IMR-90 (cell line): ENCODE measurements around the gene OARD1. TPM values are rescaled to one million over a fixed set of nuclear protein-coding genes. Genes with fewer than 3 reads are reported as not detected.

Experiments used
- ATAC-seq: fragments of 200-7000 bp; cut with Tn5 transposase; 2 replicates; pipeline ENCODE4 v1.9.1; 2020; ENCODE audit warnings: low read depth, mild to moderate bottlenecking, moderate library complexity
- BruUV-seq: library from RNA; stranded (reverse); fragments of 400-500 nt; replicated peaks from 2 replicates; lab custom pipeline; 2021; lab: Mats Ljungman, UMichigan
- CTCF ChIA-PET: fragments of 300-600 bp; formaldehyde crosslinking; extraction: SDS; loops from one replicate; lab custom pipeline; 2021; ENCODE audit warnings: antibody characterized with exemption; lab: Yijun Ruan, JAX
- POLR2A ChIA-PET: fragments of 300-600 bp; sonication (Branson Sonifier 250); formaldehyde crosslinking; loops from one replicate; lab custom pipeline; 2022; ENCODE audit warnings: antibody characterized with exemption; ENCODE audit not compliant: unreplicated experiment; lab: Charles Lee
- DNase-seq: peaks from one replicate; pipeline ENCODE4 v3.0.0; 2013
- H2AFZ ChIP-seq: replicated peaks from 2 replicates; pipeline ENCODE3; 2013; ENCODE audit warnings: low read length, mild to moderate bottlenecking; ENCODE audit not compliant: poor library complexity
- H2AK5ac ChIP-seq: 2 replicates; pipeline ENCODE4 v1.6.1; 2013; ENCODE audit warnings: low read depth, low read length, inconsistent platforms
- H2AK9ac ChIP-seq: replicated peaks from 2 replicates; pipeline ENCODE3; 2013; ENCODE audit warnings: mild to moderate bottlenecking, low read depth, low read length, moderate library complexity; ENCODE audit not compliant: poor library complexity
- H2BK120ac ChIP-seq: 2 replicates; pipeline ENCODE4 v1.6.1; 2013; ENCODE audit warnings: low read depth, low read length, inconsistent platforms
- H2BK15ac ChIP-seq: 3 replicates; pipeline ENCODE4 v1.6.1; 2013; ENCODE audit warnings: low read depth, low read length, inconsistent platforms
- H2BK20ac ChIP-seq: 2 replicates; pipeline ENCODE4 v1.6.1; 2013; ENCODE audit warnings: low read depth, mild to moderate bottlenecking, inconsistent platforms, low read length, moderate library complexity
- H2BK5ac ChIP-seq: 2 replicates; pipeline ENCODE4 v1.6.1; 2013; ENCODE audit warnings: mild to moderate bottlenecking, low read depth, low read length, inconsistent platforms; ENCODE audit not compliant: poor library complexity, severe bottlenecking
- H3K14ac ChIP-seq: replicated peaks from 2 replicates; pipeline ENCODE4 v1.6.1; 2013; ENCODE audit warnings: low read depth, low read length, inconsistent platforms
- H3K18ac ChIP-seq: 2 replicates; pipeline ENCODE4 v1.6.1; 2013; ENCODE audit warnings: low read depth, low read length, control low read depth
- H3K23ac ChIP-seq: 2 replicates; pipeline ENCODE4 v1.6.1; 2013; ENCODE audit warnings: low read depth, low read length, inconsistent platforms
- H3K27ac ChIP-seq: 2 replicates; pipeline ENCODE4 v1.5.1; 2013; ENCODE audit warnings: mild to moderate bottlenecking, control low read depth, low read length; ENCODE audit not compliant: insufficient read depth
- H3K27me3 ChIP-seq: 2 replicates; pipeline ENCODE4 v1.6.1; 2013; ENCODE audit warnings: low read length; ENCODE audit not compliant: control insufficient read depth, insufficient read depth
- H3K36me3 ChIP-seq: 2 replicates; pipeline ENCODE4 v1.6.1; 2013; ENCODE audit warnings: low read length, mixed read lengths; ENCODE audit not compliant: control insufficient read depth, insufficient read depth
- H3K4ac ChIP-seq: 2 replicates; pipeline ENCODE4 v1.6.1; 2013; ENCODE audit warnings: low read depth, low read length, inconsistent platforms
- H3K4me1 ChIP-seq: 2 replicates; pipeline ENCODE4 v1.6.1; 2013; ENCODE audit warnings: low read length, mixed read lengths; ENCODE audit not compliant: control insufficient read depth, insufficient read depth
- H3K4me2 ChIP-seq: 2 replicates; pipeline ENCODE4 v1.6.1; 2013; ENCODE audit warnings: low read depth, mild to moderate bottlenecking, control low read depth, low read length, moderate library complexity
- H3K4me3 ChIP-seq: 2 replicates; pipeline ENCODE4 v1.5.1; 2013; ENCODE audit warnings: low read depth, mild to moderate bottlenecking, control low read depth, low read length, moderate library complexity; ENCODE audit not compliant: insufficient read depth
- H3K56ac ChIP-seq: 2 replicates; pipeline ENCODE4 v1.6.1; 2013; ENCODE audit warnings: low read length, inconsistent platforms; ENCODE audit not compliant: insufficient read depth; ENCODE audit errors: extremely low read depth
- H3K79me1 ChIP-seq, 2 experiments: 2 replicates each; pipeline ENCODE4 v1.6.1; 2013; ENCODE audit warnings: low read length in 2 of 2, inconsistent platforms in 1 of 2, low read depth in 1 of 2
- H3K9ac ChIP-seq: 2 replicates; pipeline ENCODE4 v1.6.1; 2013; ENCODE audit warnings: low read depth, low read length, control low read depth
- H3K9me1 ChIP-seq: 2 replicates; pipeline ENCODE4 v1.6.1; 2013; ENCODE audit warnings: low read length, inconsistent platforms; ENCODE audit not compliant: insufficient read depth
- H3K9me3 ChIP-seq: 2 replicates; pipeline ENCODE4 v1.6.1; 2013; ENCODE audit warnings: low read length; ENCODE audit not compliant: control insufficient read depth, insufficient read depth
- H4K20me1 ChIP-seq: 2 replicates; pipeline ENCODE4 v1.6.1; 2013; ENCODE audit warnings: low read length, inconsistent platforms; ENCODE audit not compliant: insufficient read depth
- H4K5ac ChIP-seq: 2 replicates; pipeline ENCODE4 v1.6.1; 2013; ENCODE audit warnings: mild to moderate bottlenecking, low read depth, low read length, control low read depth
- H4K8ac ChIP-seq, 2 experiments: 2 replicates each; pipeline ENCODE4 v1.6.1; 2013; ENCODE audit warnings: low read depth in 2 of 2, low read length in 2 of 2, control low read depth in 1 of 2, inconsistent platforms in 1 of 2
- H4K91ac ChIP-seq: 2 replicates; pipeline ENCODE4 v1.6.1; 2013; ENCODE audit warnings: low read depth, low read length, inconsistent platforms; ENCODE audit not compliant: insufficient read depth
- CHD1 ChIP-seq: IDR thresholded peaks from 2 replicates; pipeline ENCODE4 v1.6.1; 2012; ENCODE audit warnings: low read depth, low read length, improper control_type of control experiment
- FOS ChIP-seq: fragments of 150-350 bp; IDR thresholded peaks from 2 replicates; pipeline ENCODE4 v1.6.1; 2016; ENCODE audit warnings: low read depth, low read length
- SMC3 ChIP-seq: fragments of 150-350 bp; IDR thresholded peaks from 2 replicates; pipeline ENCODE4 v1.6.1; 2016; ENCODE audit warnings: low read depth, mild to moderate bottlenecking, antibody characterized with exemption, low read length, moderate library complexity
- WGBS, 2 experiments: methylation state at CpG; one replicate each; pipeline versions ENCODE4 v1.1.5 to v1.1.7; 2013; ENCODE audit warnings: missing lambda C conversion rate in 2 of 2; ENCODE audit not compliant: insufficient read length in 1 of 2; ENCODE audit errors: extremely low coverage in 2 of 2; 5-methylcytosine and 5-hydroxymethylcytosine counted together
- dilution Hi-C: fragments of 300-500 bp; cut with HindIII; formaldehyde crosslinking; loops from one replicate; pipeline ENCODE4 v1.14.3; 2018; ENCODE audit warnings: low sequenced_read_pairs; ENCODE audit not compliant: unreplicated experiment
- in situ Hi-C: fragments of 300-500 bp; cut with MboI; formaldehyde crosslinking; loops from 3 replicates; pipeline ENCODE4 v1.14.3; 2019; ENCODE audit warnings: low sequenced_read_pairs, inconsistent platforms, mixed read lengths
- intact Hi-C: fragments of 100-400 bp; cut with micrococcal nuclease; formaldehyde crosslinking; loops from 2 replicates; pipeline ENCODE4 v1.10.0; 2022
- polyA plus RNA-seq, 3 experiments: library from polyadenylated mRNA; depleted of rRNA; stranded (reverse); fragments of >200 nt; gene quantifications; 2 replicates each; pipeline ENCODE4 v1.2.3, GENCODE V29; 2012; ENCODE audit warnings: low replicate concordance in 1 of 3
- total RNA-seq: library from RNA; depleted of rRNA; stranded (reverse); fragments of >200 nt; gene quantifications from 2 replicates; pipeline ENCODE4 v1.2.3, GENCODE V29; 2012
- TF ChIP-seq, protein P1 (sequence below): fragments of 150-350 bp; IDR thresholded peaks from 2 replicates; pipeline ENCODE4 v1.6.1; 2017; ENCODE audit warnings: mild to moderate bottlenecking, antibody characterized with exemption, low read length, low read depth

The OARD1 gene
- total and polyA plus RNA-seq, 2 of the 4 experiments (the other 2 are of a cell fraction), result 2.3 to 5.5 TPM

DNA sequence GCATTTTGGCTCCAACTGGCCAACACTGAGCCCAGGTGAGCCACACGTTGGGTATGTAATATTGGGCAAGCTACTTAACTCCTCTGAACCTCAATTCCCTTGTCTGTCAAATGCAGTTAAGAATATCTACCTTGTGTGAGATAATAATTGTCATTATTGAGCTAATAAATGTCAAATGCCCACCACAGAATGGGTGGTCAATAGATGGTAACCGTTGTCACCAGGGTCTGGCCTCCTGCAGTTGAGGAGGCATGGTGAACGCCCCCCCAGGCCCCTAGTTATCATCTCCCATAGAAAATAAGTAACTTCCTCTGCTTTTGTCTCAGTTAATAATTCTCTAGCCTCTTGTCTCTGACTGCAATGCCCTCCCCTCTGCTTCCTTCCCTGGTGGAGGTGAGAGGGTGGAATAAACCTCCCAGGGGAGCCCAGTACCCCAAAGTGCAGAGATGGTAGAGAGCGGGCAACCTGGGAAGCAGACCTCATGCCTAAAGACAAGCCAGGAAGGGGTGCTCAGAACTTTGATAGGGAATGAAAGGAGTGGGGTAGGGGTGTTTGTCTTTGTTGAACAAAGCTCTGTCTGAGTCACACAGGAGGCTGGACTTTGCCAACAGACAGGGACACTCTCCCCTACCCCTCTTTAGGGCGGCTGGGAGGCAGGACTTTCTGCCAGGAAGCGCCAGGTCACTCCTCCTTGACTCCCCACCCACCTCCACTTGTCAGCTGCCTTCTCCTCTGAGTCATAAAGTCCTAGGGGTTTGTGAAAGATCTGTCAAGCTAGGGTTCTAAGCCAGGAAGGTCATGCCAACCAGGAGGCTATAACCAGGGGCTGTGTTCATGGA lies 31.8 kb downstream of the OARD1 start:
- Histone ChIP-seq H3K27ac (no peak overlapping the region), H4K20me1 (no peaks in the 10 kb centered on the region), H3K4me2 (no peak overlapping the region), H3K4me1 (no peaks in the 10 kb centered on the region), H3K36me3 (no peaks in the 10 kb centered on the region), H3K14ac (no peak overlapping the region), H3K23ac (no peak overlapping the region), H2AK5ac (no peak overlapping the region), H2BK15ac (no peak overlapping the region), H2AFZ (no peak overlapping the region), H2BK20ac (no peak overlapping the region), H3K56ac (no peak overlapping the region), H4K91ac (no peak overlapping the region), H2BK5ac (no peak overlapping the region), H3K27me3 (peaks cover 8% of the 10 kb centered on the region), H3K4me3 (no peak overlapping the region), H4K5ac (no peak overlapping the region), H2BK120ac (no peak overlapping the region), H3K9ac (no peak overlapping the region), H3K18ac (no peak overlapping the region), H3K79me1 (no peaks in the 10 kb centered on the region), H4K8ac (no peak overlapping the region), H2AK9ac (peak overlapping the region; percentile 48), H3K4ac (no peak overlapping the region), H3K9me1 (no peaks in the 10 kb centered on the region), H3K9me3 (no peaks in the 10 kb centered on the region)
- ChIA-PET POLR2A (no interaction called here), CTCF (interaction anchor here (0.6 to 2.5 kb wide), 3 partner anchors 13 to 179 kb away, joined by 4 to 11 read pairs (median 4); no protein-coding TSS in a partner anchor)
- TF ChIP-seq FOS, result no peak
- TF ChIP-seq, protein P1, sequence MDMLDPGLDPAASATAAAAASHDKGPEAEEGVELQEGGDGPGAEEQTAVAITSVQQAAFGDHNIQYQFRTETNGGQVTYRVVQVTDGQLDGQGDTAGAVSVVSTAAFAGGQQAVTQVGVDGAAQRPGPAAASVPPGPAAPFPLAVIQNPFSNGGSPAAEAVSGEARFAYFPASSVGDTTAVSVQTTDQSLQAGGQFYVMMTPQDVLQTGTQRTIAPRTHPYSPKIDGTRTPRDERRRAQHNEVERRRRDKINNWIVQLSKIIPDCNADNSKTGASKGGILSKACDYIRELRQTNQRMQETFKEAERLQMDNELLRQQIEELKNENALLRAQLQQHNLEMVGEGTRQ, result no peak
- TF ChIP-seq SMC3, result no peak
- no peak for TF ChIP-seq CHD1
- no TSS peak for BruUV-seq
- WGBS, 2 experiments, result no CpG with 5 or more reads among the region's 6 CpGs
- dilution Hi-C loops (no loop called here), in situ Hi-C loops (loop anchor here (25.0 kb wide), 2 partner anchors 1053 to 1678 kb away; no protein-coding TSS in a partner anchor), intact Hi-C loops (no loop called here)
- DNase-seq (no peak), ATAC-seq (no peak)
